Activated T-cell treated with anti-CD3 and anti-CD28 coated beads, Interleukin-2, amount 50 U/mL, for 24 hours (primary cell): ENCODE results near the gene PVALB.
A peak's percentile ranks its signal among the peaks of the same experiment; 100 is the strongest.

ENCODE experiments used
- DNase-seq: peaks from one replicate; pipeline ENCODE4 v3.0.0-alpha.2; 2020
- H3K27ac Mint-ChIP-seq: 2 replicates; pipeline ENCODE4 v1.8.0; 2020; ENCODE audit warnings: mild to moderate bottlenecking, mixed read lengths
- H3K27me3 Mint-ChIP-seq: 2 replicates; pipeline ENCODE4 v1.8.0; 2020; ENCODE audit warnings: mixed read lengths
- H3K36me3 Mint-ChIP-seq: 2 replicates; pipeline ENCODE4 v1.8.0; 2020; ENCODE audit warnings: low read depth, mixed read lengths
- H3K4me1 Mint-ChIP-seq: 2 replicates; pipeline ENCODE4 v1.8.0; 2020; ENCODE audit warnings: low read depth, mixed read lengths
- H3K4me3 Mint-ChIP-seq: 2 replicates; pipeline ENCODE4 v1.8.0; 2020; ENCODE audit warnings: mild to moderate bottlenecking, moderate library complexity, mixed read lengths
- H3K9me3 Mint-ChIP-seq: 2 replicates; pipeline ENCODE4 v1.8.0; 2020; ENCODE audit warnings: mixed read lengths

Gene PVALB

DNA sequence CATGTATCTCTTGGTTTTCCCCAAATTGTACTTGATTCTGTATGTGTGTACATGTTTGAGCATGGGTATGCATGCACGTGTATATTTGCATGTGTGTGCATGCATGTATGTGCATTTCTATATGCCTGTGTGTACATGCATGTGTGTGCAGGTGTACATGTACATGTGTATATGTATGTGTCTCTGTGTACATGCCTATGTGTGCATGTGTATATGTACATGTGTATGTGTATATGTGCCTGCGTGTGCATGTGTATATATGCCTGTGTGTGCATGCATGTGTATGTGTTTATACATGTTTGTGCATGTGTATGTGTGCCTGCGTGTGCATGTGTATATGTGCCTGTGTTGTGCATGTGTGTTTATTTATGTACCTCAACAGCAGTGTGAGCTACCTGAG, 38.6 kb upstream of the PVALB start:
- Mint-ChIP-seq H3K36me3 (no peaks in the 10 kb centered on the region), H3K4me1 (peaks cover 28% of the 10 kb centered on the region), H3K9me3 (peaks cover 3% of the 10 kb centered on the region), H3K4me3 (no peak overlapping the region), H3K27me3 (peaks cover 10% of the 10 kb centered on the region), H3K27ac (no peak overlapping the region)
- DNase-seq: no peak

DNA sequence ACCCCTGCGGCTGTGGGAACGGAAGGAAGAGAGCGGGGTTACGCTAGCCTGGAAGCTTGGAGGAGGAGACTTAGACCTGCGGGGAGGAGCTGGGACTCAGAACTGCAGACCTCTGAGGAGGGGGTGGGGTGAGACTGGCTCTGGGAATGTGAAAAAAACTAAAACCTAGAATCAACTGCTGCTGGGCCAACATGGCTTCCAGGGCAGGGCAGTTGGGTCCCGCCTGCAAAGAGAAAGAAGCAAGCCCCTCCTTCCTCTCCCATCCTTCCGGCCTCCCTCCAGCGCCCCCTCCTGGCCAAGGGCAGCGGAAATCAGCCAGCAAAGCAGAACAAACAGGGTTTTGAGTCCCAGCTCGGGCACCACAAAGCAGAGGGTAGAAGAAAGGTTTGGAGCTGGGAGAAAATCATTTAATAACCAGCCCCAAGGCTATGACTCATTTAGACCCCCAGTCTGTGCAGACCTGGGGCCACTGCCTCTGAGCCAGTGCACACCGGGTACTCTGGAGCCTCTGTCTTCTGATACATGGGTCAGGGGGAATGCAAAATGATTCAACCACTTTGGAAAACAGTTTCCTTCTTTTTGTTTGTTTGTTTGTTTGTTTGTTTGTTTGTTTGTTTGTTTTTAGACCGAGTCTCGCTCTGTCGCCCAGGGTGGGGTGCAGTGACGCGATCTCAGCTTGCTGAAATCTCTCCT, 36.7 kb upstream of the PVALB start:
- H3K4me1 Mint-ChIP-seq: peaks cover 18% of the 10 kb centered on the region
- peak overlapping the region; percentile 49 for H3K4me3 Mint-ChIP-seq

DNA sequence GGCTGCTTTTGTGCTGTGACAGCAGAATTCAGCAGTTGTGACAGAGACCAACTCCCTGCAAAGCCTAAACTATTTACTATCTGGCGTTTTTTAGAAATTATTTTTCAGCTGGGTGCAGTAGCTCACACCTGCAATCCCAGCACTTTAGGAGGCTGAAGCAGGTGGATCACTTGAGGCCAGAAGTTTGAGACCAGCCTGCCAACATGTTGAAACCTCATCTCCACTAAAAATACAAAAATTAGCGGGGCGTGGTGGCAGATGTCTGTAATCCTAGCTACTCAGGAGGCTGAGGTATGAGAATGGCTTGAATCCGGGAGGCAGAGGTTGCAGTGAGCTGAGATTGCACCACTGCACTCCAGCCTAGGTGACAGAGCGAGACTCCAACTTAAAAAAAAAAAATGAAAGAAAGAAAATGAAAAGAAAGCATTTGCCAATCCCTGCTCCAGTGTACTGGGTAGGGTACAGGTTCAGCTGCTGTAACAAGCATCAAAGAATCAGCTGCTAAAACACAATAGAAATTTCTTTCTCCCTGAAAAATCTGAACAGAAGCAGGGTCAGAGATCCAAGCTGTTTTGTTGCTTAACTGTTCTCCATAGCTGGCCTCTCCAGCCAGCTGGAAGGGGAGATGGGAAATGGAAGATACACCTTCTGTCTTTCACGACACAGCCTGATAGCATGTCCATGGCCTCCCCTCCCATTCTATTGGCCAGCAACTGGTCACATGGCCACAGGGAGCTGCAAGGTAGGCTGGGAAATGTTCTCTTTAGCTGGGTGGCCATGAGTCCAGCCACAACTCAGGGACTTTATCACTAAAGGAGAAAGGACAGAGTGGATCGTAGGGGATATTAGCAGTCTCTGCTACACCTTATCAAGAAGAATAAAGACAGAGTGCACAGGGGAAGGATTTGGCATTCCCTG, 35.5 kb upstream of the PVALB start:
- DNase-seq: no peak
- Mint-ChIP-seq H3K4me3 (no peak overlapping the region), H3K27ac (no peak overlapping the region), H3K36me3 (no peaks in the 10 kb centered on the region), H3K9me3 (peaks cover 3% of the 10 kb centered on the region), H3K4me1 (peaks cover 18% of the 10 kb centered on the region), H3K27me3 (peaks cover 11% of the 10 kb centered on the region)

More for the DNA sequence above, 36.7 kb upstream of the PVALB start:
- Mint-ChIP-seq H3K27me3 (peaks cover 16% of the 10 kb centered on the region), H3K9me3 (peaks cover 3% of the 10 kb centered on the region), H3K27ac (peak overlapping the region; percentile 83), H3K36me3 (no peaks in the 10 kb centered on the region)
- peak; percentile 93 for DNase-seq

DNA sequence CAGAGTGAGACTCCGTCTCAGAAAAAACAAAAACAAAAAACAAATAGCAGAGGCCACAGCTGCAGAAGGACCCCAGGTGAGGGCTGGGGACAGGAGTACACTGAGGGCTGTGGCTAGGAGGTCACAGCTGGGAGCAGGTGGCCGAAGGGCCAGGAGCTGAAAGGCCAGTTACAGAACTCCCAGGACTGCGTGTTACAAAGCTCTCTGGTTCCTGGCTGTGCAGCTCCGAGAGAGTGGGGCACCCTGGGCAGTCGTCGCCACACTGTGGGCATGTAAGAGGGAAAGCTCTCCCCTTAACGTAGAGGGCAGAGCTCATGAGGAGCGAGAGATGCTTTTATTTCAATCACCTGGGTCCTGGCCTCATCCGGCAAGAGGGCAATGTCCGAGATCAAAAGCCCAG, 33.8 kb upstream of the PVALB start:
- Mint-ChIP-seq H3K36me3 (no peaks in the 10 kb centered on the region), H3K4me3 (no peak overlapping the region), H3K27ac (no peak overlapping the region), H3K4me1 (peaks cover 10% of the 10 kb centered on the region), H3K27me3 (peaks cover 11% of the 10 kb centered on the region), H3K9me3 (peaks cover 3% of the 10 kb centered on the region)
- no peak for DNase-seq

DNA sequence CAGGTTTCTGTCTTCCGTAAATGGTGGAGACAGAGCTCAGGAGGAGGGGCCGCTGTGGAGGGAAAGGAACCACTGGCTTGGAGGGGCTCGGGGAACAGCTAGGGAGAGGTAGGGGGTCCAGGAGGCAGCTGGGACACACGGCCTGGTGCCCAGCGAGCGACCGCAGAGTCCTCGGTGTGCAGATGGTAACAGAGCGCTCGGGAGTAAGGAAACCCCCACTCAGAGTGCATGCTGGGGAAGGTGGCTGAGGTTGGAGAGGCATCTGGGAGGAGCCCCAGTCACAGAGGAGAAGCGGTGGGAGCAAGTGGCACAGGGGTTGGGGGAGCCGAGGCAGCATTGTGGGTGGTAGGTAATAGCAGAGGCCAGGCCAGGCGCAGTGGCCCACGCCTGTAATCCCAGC, 33.2 kb upstream of the PVALB start:
- Mint-ChIP-seq H3K27ac (no peak overlapping the region), H3K4me3 (no peak overlapping the region), H3K9me3 (peaks cover 3% of the 10 kb centered on the region), H3K27me3 (peaks cover 12% of the 10 kb centered on the region), H3K4me1 (peaks cover 10% of the 10 kb centered on the region), H3K36me3 (no peaks in the 10 kb centered on the region)
- DNase-seq: no peak

DNA sequence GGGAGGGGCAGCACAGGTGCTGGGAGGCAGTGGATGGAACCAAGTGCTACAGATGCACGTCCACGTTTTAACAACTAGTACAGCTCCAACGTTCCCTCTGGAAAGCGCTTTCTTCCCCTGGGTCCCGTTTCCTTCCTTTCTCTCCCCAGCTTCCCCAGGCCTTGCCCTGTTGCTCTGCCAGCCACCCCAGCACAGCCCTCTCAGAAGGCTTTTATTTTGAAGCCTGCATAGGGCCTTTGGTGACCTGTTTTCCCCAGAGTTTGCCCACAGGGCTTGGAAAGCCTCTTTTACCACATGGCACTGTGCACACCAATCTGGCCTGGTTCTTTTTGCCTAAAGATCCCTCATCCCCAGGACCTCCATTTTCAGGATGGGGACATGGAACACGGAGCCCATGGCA, 30.1 kb upstream of the PVALB start:
- Mint-ChIP-seq H3K4me3 (no peak overlapping the region), H3K27me3 (peaks cover 26% of the 10 kb centered on the region), H3K27ac (no peak overlapping the region), H3K4me1 (no peaks in the 10 kb centered on the region), H3K36me3 (no peaks in the 10 kb centered on the region), H3K9me3 (no peaks in the 10 kb centered on the region)
- no peak for DNase-seq

DNA sequence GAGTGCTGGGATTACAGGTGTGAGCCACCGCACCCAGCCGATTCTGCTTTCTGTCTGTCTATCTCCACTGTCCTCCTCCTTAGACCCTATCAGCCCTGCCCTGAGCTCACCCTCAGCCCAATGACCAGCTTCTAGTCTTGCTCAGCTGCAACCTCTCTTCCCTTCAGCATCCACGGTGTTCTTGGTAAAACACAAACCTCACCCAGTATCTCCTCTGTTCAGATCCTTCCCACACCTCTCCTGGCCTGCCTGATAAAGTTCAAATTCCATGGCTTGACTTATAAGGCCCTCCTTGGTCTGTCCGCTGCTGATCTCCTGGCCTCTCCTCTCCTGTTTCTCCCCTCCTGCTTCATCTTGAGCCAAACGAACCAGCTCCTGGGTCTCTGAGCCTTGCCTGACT, 29.4 kb upstream of the PVALB start:
- H3K4me3 Mint-ChIP-seq: no peak overlapping the region
- H3K27ac Mint-ChIP-seq: no peak overlapping the region
- no peaks in the 10 kb centered on the region for H3K4me1 Mint-ChIP-seq
- peaks cover 28% of the 10 kb centered on the region for H3K27me3 Mint-ChIP-seq
- no peaks in the 10 kb centered on the region for H3K9me3 Mint-ChIP-seq
- no peaks in the 10 kb centered on the region for H3K36me3 Mint-ChIP-seq
- no peak for DNase-seq

DNA sequence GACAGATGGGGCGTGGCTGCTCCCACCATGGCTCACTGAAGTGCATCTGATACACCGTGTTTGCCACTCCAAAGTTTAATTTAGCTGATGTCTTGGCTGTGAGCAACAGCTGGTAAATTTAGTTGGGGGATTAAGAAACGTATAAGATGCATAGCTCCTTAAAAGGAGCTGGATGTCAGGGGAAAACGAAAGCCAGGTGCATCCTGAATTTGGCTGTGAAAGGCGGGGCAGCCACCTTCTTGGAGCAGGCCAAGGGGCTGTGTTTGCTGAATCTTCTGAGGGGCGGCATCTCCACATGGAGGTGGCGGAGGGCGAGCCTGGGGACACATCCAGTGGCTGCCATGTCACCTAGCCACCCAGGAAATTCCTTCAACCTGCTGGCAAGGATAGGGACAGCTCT, 23.3 kb upstream of the PVALB start:
- no peak overlapping the region for H3K4me3 Mint-ChIP-seq
- H3K4me1 Mint-ChIP-seq: no peaks in the 10 kb centered on the region
- H3K27me3 Mint-ChIP-seq: peaks cover 41% of the 10 kb centered on the region
- H3K27ac Mint-ChIP-seq: no peak overlapping the region
- no peaks in the 10 kb centered on the region for H3K36me3 Mint-ChIP-seq
- DNase-seq: no peak
- peaks cover 9% of the 10 kb centered on the region for H3K9me3 Mint-ChIP-seq

DNA sequence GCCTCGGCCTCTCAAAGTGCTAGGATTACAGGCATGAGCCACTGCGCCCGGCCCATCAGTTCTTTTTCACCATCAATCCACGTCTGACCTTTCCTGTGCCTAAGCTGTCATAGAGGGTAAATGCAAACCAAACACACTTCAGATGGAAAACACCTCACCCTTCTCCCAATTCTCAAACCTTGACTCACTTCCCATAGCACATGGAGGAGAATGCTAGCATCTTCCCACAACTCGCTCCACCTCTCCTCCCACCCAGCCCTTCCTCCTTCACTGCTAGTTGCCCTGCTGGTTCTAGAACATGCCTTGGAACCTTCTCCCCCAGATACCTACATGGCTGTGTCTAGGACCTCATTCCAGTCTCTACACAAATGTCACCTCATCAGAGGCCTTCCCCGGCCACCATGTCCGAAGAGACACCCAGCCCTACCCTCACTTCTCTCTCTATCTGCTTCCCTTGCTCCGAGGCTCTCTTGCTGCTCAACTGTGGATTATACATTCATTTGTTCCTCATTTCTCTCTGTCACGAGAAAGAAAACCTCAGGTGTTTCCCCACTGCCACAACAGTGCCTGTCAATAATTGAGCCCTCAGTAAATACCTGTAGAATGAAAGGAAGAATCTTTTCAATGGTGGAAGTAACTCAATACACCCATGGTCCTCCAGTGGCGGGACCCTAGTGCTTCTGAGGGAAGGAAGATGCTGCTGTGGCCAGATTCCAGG, 22.7 kb upstream of the PVALB start:
- Mint-ChIP-seq H3K27me3 (peaks cover 35% of the 10 kb centered on the region), H3K27ac (no peak overlapping the region)
- DNase-seq: no peak

DNA sequence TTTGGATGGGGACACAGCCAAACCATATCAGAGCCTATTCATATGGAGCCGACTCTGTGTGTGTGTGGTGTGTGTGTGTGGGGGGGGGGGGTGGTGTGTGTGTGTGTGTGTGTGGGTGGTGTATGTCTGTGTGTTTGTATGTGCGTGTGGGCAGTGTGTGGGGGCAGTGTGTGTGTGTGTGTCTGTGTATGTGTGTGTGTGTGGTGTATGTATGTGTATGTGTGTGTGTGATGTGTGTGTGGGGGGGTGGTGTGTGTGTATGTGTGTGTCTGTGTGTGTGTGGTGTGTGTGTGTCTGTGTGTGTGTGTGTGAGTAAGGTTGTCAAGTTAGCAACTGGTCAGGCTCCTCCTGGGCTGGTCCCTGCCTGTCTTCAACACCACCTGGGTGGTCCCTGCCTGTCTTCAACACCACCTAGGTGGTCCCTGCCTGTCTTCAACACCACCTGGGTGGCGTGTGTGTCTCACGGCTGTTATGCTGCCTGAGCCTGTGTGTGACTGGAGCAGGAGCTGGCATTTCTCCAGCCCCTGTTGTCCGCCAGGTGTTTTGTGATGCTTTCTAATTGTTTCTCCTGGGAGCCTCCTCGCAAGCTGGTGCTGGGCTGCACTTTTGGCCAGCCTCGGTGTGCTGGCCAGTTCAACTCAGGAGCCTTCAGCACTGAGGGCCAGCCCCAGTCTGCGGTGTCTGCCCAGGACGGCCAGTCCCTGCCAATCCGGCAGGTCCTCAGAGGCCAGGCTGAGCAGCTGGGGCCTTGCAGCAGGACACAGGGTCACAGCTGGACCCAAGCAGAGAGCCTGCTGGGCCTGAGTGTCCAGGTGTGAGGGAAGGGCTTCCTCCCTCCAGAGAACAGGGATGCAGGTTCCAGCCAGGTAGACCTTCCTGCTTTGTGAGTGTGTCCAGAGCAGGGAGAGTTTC, 21.5 kb upstream of the PVALB start:
- no peaks in the 10 kb centered on the region for H3K4me1 Mint-ChIP-seq
- no peak overlapping the region for H3K27ac Mint-ChIP-seq
- no peak for DNase-seq
- no peaks in the 10 kb centered on the region for H3K36me3 Mint-ChIP-seq
- peaks cover 30% of the 10 kb centered on the region for H3K27me3 Mint-ChIP-seq
- no peak overlapping the region for H3K4me3 Mint-ChIP-seq
- H3K9me3 Mint-ChIP-seq: peaks cover 9% of the 10 kb centered on the region

More for the DNA sequence above, 22.7 kb upstream of the PVALB start:
- Mint-ChIP-seq H3K4me1 (no peaks in the 10 kb centered on the region), H3K36me3 (no peaks in the 10 kb centered on the region), H3K9me3 (peaks cover 9% of the 10 kb centered on the region), H3K4me3 (no peak overlapping the region)

DNA sequence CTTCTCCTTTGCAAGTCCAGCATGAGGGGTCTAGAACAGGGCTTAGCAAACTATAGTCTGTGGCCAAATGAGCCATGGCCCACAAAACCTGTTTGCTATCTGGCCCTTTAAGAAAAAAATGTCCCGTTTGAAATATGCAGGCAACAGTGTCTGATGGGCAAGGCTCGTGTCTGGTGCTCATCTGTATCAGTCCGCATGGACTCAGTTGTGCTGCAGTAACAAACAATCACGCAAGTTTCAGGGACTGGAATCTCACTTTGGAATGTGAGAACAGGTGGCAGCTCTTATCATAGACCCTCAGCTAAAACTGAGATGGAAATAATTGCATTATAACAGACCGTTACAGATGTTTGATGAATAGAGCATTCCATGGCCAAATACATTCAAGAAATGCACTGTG, 19.1 kb upstream of the PVALB start:
- H3K4me3 Mint-ChIP-seq: no peak overlapping the region
- DNase-seq: no peak
- peaks cover 4% of the 10 kb centered on the region for H3K4me1 Mint-ChIP-seq
- H3K9me3 Mint-ChIP-seq: peaks cover 9% of the 10 kb centered on the region
- peaks cover 38% of the 10 kb centered on the region for H3K27me3 Mint-ChIP-seq
- no peak overlapping the region for H3K27ac Mint-ChIP-seq
- no peaks in the 10 kb centered on the region for H3K36me3 Mint-ChIP-seq

DNA sequence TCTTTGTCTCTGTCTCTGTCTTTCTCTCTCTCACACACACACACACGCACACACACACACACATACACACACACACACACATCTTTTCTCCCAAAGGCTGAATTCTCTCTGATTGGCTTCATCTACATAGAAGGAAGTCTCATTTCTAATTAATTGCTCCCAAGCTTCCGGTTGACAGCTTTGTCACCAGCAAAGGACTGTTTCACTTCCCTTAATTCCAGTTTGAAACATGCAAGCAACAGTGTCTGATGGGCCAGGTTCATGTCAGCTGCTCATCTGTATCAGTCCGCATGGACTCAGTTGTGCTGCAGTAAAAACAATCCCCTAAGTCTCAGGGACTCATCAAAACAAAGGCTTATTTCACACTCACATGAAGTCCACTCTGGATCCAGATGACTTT, 16.2 kb upstream of the PVALB start:
- Mint-ChIP-seq H3K27ac (no peak overlapping the region), H3K4me3 (no peak overlapping the region), H3K4me1 (peaks cover 22% of the 10 kb centered on the region), H3K27me3 (peaks cover 36% of the 10 kb centered on the region), H3K9me3 (peaks cover 9% of the 10 kb centered on the region), H3K36me3 (no peaks in the 10 kb centered on the region)
- DNase-seq: no peak

DNA sequence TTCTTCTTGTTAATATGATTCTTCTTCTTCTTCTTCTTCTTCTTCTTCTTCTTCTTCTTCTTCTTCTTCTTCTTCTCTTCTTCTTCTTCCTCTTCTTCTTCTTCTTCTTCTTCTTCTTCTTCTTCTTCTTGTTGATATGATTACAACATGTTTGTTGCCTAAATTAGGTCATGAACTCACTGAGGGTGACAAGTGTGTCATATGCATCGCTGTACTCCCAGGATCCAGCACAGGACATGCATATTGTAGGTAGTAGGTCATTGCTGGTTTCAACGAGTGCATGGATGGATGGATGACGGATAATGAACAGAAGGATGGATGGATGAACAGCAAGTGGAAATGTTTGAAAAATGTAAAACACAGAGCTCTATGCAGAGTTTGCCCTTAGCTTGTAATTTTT, 14.9 kb upstream of the PVALB start:
- Mint-ChIP-seq H3K4me1 (peaks cover 22% of the 10 kb centered on the region), H3K27me3 (peaks cover 36% of the 10 kb centered on the region), H3K36me3 (no peaks in the 10 kb centered on the region), H3K27ac (no peak overlapping the region), H3K4me3 (no peak overlapping the region), H3K9me3 (no peaks in the 10 kb centered on the region)
- DNase-seq: no peak

DNA sequence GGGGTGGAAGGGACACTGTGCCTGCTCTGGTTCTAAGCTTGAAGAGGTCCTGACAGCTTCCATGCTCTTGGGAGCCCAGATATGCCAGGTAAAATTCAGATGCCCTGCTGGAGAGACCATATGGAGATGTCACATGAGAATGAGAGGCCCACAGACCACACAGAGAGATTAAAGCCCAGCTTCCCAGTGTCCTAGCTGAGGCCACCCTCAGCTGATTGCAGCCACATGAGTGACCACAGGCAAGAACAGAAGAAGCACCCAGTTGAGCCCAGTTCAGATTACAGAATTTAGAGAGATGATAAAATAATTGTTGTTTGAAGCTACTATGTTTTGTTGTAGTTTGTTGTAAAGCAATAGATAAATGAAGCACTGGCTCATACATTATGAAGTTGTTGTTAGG, 14.4 kb upstream of the PVALB start:
- Mint-ChIP-seq H3K9me3 (no peaks in the 10 kb centered on the region), H3K27ac (no peak overlapping the region), H3K4me3 (no peak overlapping the region), H3K4me1 (peaks cover 22% of the 10 kb centered on the region), H3K27me3 (peaks cover 36% of the 10 kb centered on the region), H3K36me3 (no peaks in the 10 kb centered on the region)
- no peak for DNase-seq
